Right hindlimb (tissue), 1 donor: Measurements from ENCODE around the gene RUNX1.
A peak's percentile ranks its signal among the peaks of the same experiment; 100 is the strongest.

Experiments
- DNase-seq: peaks from one replicate; pipeline ENCODE4 v3.0.0-alpha.2; 2018

The RUNX1 gene

GRCh38 chr21:34875830-34876229, 173.3 kb downstream of the RUNX1 start:
- no peak for DNase-seq

GRCh38 chr21:34874684-34875513, 174.2 kb downstream of the RUNX1 start:
- no peak for DNase-seq

GRCh38 chr21:34871026-34871908, 177.8 kb downstream of the RUNX1 start:
- DNase-seq, result no peak

GRCh38 chr21:34870246-34870645, 178.9 kb downstream of the RUNX1 start:
- no peak for DNase-seq

GRCh38 chr21:34869545-34869944, 179.6 kb downstream of the RUNX1 start:
- no peak for DNase-seq

GRCh38 chr21:34867785-34868184, 181.3 kb downstream of the RUNX1 start:
- DNase-seq, result no peak

- DNase-seq, result no peak
These were observed 183.5 kb downstream of the RUNX1 start for GRCh38 chr21:34865400-34866241.

- DNase-seq, result no peak
These were observed 184.5 kb downstream of the RUNX1 start for GRCh38 chr21:34864370-34865149.

- no peak for DNase-seq
These were observed 186.2 kb downstream of the RUNX1 start for GRCh38 chr21:34862951-34863350.

- no peak for DNase-seq
These were observed 187.8 kb downstream of the RUNX1 start for GRCh38 chr21:34861258-34861657.

- no peak for DNase-seq
These were observed 189.0 kb downstream of the RUNX1 start for GRCh38 chr21:34859976-34860653.

GRCh38 chr21:34858559-34858958, 190.5 kb downstream of the RUNX1 start:
- no peak for DNase-seq

- DNase-seq, result no peak
These were observed 191.2 kb downstream of the RUNX1 start for GRCh38 chr21:34857874-34858273.

- DNase-seq, result no peak
These were observed 191.9 kb downstream of the RUNX1 start for GRCh38 chr21:34857122-34857713.

- no peak for DNase-seq
These were observed 196.7 kb downstream of the RUNX1 start for GRCh38 chr21:34852448-34852847.

GRCh38 chr21:34850166-34850690, 198.9 kb downstream of the RUNX1 start:
- DNase-seq, result no peak

- DNase-seq, result peak; percentile 52
These were observed 202.4 kb downstream of the RUNX1 start for GRCh38 chr21:34846601-34847112.

GRCh38 chr21:34845521-34846451, 203.3 kb downstream of the RUNX1 start:
- peak; percentile 55 for DNase-seq

- no peak for DNase-seq
These were observed 204.2 kb downstream of the RUNX1 start for GRCh38 chr21:34844924-34845238.
